HL-60 (cell line): Measurements from ENCODE around the gene ICAM2.

Source experiments
- DNase-seq, 2 experiments: peaks; one replicate each; pipeline ENCODE4 v3.0.0-alpha.2; 2010 to 2020; ENCODE audit warnings: low read depth in 1 of 2, low spot score in 1 of 2
- H3K27ac ChIP-seq: fragments of 250-450 bp; sonication (Bioruptor Pico); replicated peaks from 2 replicates; pipeline ENCODE4 v1.5.1; 2020; ENCODE audit warnings: mild to moderate bottlenecking, moderate library complexity
- H3K27me3 ChIP-seq: fragments of 250-450 bp; sonication (Bioruptor Pico); 2 replicates; pipeline ENCODE4 v1.5.1; 2021; ENCODE audit warnings: mild to moderate bottlenecking, moderate library complexity; ENCODE audit not compliant: insufficient read depth, poor library complexity, severe bottlenecking
- H3K4me3 ChIP-seq: replicated peaks from 2 replicates; pipeline ENCODE4 v1.5.1; 2011; ENCODE audit warnings: mild to moderate bottlenecking, control low read depth, low read length; ENCODE audit not compliant: insufficient read depth
- GABPA ChIP-seq: IDR thresholded peaks from 2 replicates; pipeline ENCODE4 v1.6.1; 2012; ENCODE audit warnings: low read depth
- POLR2AphosphoS5 ChIP-seq: IDR thresholded peaks from 2 replicates; pipeline ENCODE4 v1.6.1; 2012; ENCODE audit warnings: low read depth
- SPI1 ChIP-seq: IDR thresholded peaks from 2 replicates; pipeline ENCODE4 v1.6.1; 2012; ENCODE audit warnings: low read depth, mild to moderate bottlenecking, borderline replicate concordance
- TF ChIP-seq, protein P1 (sequence below): IDR thresholded peaks from 2 replicates; pipeline ENCODE4 v1.6.1; 2012; ENCODE audit warnings: low read depth; ENCODE audit not compliant: insufficient replicate concordance
- TF ChIP-seq, protein P2 (sequence below): IDR thresholded peaks from one replicate; pipeline ENCODE4 v1.5.1; 2011; ENCODE audit warnings: low read length, control low read depth, inconsistent platforms; ENCODE audit not compliant: insufficient read depth

Gene ICAM2

DNA sequence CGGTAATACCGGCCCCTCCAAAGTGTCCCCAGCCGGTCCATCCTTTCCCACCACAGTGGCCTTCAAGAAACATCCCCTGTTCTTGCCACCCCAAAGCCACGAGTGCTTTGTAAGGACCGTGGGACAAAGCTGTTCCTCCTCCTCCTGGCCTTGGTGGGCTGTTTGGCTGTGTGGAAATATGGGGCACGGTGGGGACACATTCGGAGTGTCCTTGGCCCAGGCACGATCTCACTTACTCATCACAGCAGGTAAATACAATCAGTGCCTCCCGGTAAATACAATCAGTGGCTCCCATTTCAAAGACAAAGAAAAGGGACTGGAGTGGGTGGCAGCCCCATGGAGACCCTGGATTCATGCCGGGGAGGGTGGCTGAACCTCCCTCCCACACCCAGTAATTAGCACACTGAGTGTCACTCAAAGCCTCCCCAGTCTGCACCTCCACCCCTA, 58.1 kb downstream of the ICAM2 start:
- no peak for DNase-seq
- Histone ChIP-seq H3K27me3 (no peaks in the 10 kb centered on the region), H3K27ac (no peak overlapping the region), H3K4me3 (no peak overlapping the region)
- TF ChIP-seq POLR2AphosphoS5 = no peak
- TF ChIP-seq, protein P1, sequence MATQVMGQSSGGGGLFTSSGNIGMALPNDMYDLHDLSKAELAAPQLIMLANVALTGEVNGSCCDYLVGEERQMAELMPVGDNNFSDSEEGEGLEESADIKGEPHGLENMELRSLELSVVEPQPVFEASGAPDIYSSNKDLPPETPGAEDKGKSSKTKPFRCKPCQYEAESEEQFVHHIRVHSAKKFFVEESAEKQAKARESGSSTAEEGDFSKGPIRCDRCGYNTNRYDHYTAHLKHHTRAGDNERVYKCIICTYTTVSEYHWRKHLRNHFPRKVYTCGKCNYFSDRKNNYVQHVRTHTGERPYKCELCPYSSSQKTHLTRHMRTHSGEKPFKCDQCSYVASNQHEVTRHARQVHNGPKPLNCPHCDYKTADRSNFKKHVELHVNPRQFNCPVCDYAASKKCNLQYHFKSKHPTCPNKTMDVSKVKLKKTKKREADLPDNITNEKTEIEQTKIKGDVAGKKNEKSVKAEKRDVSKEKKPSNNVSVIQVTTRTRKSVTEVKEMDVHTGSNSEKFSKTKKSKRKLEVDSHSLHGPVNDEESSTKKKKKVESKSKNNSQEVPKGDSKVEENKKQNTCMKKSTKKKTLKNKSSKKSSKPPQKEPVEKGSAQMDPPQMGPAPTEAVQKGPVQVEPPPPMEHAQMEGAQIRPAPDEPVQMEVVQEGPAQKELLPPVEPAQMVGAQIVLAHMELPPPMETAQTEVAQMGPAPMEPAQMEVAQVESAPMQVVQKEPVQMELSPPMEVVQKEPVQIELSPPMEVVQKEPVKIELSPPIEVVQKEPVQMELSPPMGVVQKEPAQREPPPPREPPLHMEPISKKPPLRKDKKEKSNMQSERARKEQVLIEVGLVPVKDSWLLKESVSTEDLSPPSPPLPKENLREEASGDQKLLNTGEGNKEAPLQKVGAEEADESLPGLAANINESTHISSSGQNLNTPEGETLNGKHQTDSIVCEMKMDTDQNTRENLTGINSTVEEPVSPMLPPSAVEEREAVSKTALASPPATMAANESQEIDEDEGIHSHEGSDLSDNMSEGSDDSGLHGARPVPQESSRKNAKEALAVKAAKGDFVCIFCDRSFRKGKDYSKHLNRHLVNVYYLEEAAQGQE = no peak
- no peak for TF ChIP-seq SPI1
- no peak for TF ChIP-seq GABPA
- TF ChIP-seq, protein P2, sequence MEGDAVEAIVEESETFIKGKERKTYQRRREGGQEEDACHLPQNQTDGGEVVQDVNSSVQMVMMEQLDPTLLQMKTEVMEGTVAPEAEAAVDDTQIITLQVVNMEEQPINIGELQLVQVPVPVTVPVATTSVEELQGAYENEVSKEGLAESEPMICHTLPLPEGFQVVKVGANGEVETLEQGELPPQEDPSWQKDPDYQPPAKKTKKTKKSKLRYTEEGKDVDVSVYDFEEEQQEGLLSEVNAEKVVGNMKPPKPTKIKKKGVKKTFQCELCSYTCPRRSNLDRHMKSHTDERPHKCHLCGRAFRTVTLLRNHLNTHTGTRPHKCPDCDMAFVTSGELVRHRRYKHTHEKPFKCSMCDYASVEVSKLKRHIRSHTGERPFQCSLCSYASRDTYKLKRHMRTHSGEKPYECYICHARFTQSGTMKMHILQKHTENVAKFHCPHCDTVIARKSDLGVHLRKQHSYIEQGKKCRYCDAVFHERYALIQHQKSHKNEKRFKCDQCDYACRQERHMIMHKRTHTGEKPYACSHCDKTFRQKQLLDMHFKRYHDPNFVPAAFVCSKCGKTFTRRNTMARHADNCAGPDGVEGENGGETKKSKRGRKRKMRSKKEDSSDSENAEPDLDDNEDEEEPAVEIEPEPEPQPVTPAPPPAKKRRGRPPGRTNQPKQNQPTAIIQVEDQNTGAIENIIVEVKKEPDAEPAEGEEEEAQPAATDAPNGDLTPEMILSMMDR = no peak

DNA sequence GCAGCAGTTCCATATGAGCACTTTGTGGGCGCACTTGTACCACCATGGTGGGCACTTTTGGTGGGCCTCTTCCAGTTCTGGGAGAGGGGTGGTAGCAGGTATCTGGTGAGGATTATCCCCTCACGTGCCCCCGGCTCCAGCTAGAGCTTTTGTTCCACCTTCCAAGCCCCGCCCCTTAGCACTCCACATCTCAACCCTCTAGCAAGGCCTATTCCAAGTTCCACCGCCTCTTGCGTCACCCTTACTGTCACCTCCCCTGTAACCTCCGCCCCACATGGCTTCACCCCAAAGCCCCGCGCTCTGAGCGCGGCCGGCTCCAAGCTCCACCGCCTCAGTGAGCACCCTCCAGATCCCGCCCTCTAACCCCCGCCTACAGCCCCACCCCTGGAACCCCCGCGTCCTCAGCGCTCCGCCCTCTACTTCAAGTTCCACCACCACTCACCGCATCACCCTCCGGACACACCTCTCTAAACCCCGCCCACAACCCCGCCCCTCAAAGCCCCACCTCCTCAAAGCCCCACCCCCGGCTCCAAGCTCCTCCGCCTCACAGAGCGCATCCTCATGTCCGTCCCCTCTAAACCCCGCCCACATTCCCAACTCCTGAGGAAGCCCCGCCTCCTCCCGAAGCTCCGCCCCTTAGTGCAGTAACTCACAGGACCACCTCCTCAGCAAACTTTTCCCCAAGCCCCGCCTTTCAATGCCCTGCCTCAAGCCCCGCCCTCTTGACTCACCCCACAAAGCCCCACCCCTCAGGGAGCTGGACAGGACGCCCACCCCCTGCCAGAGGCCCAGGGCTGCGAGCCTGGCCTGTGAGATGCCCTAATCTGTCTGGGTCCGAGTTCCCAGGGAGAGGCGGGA, 58.8 kb downstream of the ICAM2 start:
- DNase-seq = no peak
- TF ChIP-seq, protein P1 = no peak
- no peak overlapping the region for H3K27ac ChIP-seq
- H3K27me3 ChIP-seq = no peaks in the 10 kb centered on the region
- no peak overlapping the region for H3K4me3 ChIP-seq

DNA sequence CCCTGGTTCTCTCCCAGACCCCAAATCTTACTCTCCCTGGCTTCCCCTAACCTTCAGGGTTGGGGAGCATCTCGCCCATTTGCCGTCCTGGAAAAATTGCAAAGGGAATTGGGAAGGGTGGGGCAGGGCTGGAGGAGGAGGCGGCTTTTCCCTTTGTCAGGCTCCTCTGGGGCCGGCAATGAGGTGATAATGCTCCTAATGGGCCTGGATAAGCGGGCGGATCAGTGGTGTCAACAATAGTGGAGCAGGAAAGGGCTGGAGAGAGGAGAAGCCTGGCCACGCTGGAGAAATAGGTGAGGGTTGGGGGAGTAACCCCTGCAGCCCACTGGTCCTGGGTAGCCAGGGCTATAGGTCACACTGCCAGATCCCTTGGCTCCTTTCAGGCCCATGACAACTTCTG, 60.0 kb downstream of the ICAM2 start:
- Histone ChIP-seq H3K27me3 (no peaks in the 10 kb centered on the region), H3K4me3 (no peak overlapping the region), H3K27ac (no peak overlapping the region)
- no peak for DNase-seq
- TF ChIP-seq, protein P1 = no peak
- TF ChIP-seq SPI1 = no peak
- TF ChIP-seq POLR2AphosphoS5 = no peak
- no peak for TF ChIP-seq GABPA
- TF ChIP-seq, protein P2 = no peak
